MCF 10A (cell line): ENCODE measurements around the gene TIMD4. TPM values are rescaled to one million over a fixed set of nuclear protein-coding genes. Genes with fewer than 3 reads are reported as not detected.
A peak's percentile ranks its signal among the peaks of the same experiment; 100 is the strongest.
"Not testable (repeated sequence)": the region's sequence is repeated elsewhere in the genome, so short reads cannot be mapped to it uniquely, and the experiment has no call there.

Source experiments
- BruUV-seq: library from RNA; stranded (reverse); fragments of 400-500 nt; replicated peaks from 2 replicates; lab custom pipeline; 2021; lab: Mats Ljungman, UMichigan
- CTCF ChIA-PET: fragments of 300-600 bp; sonication (Branson Sonifier 250); formaldehyde crosslinking; extraction: SDS; loops from one replicate; lab custom pipeline; 2021; ENCODE audit warnings: antibody characterized with exemption, inconsistent platforms; lab: Yijun Ruan, JAX
- POLR2A ChIA-PET: fragments of 300-600, 350-650 bp; sonication (Branson Sonifier 250); formaldehyde crosslinking; extraction: SDS; loops from one replicate; lab custom pipeline; 2020; ENCODE audit warnings: antibody characterized with exemption, inconsistent platforms; lab: Yijun Ruan, JAX
- DNase-seq: peaks from one replicate; pipeline ENCODE4 v3.0.0-alpha.2; 2018; ENCODE audit not compliant: unreplicated experiment
- H3K27ac Mint-ChIP-seq: one replicate; pipeline ENCODE4 v1.8.0; 2022; ENCODE audit warnings: mild to moderate bottlenecking, low read depth, mixed read lengths; ENCODE audit not compliant: unreplicated experiment
- H3K27me3 Mint-ChIP-seq: one replicate; pipeline ENCODE4 v1.8.0; 2022; ENCODE audit warnings: mixed read lengths; ENCODE audit not compliant: insufficient read depth, unreplicated experiment
- H3K36me3 Mint-ChIP-seq: one replicate; pipeline ENCODE4 v1.8.0; 2022; ENCODE audit warnings: mild to moderate bottlenecking, moderate library complexity, mixed read lengths; ENCODE audit not compliant: insufficient read depth, unreplicated experiment
- H3K4me1 Mint-ChIP-seq: one replicate; pipeline ENCODE4 v1.8.0; 2022; ENCODE audit warnings: mixed read lengths; ENCODE audit not compliant: insufficient read depth, unreplicated experiment
- H3K4me3 Mint-ChIP-seq: one replicate; pipeline ENCODE4 v1.8.0; 2022; ENCODE audit warnings: mild to moderate bottlenecking, moderate library complexity, mixed read lengths; ENCODE audit not compliant: unreplicated experiment
- H3K9me3 Mint-ChIP-seq: one replicate; pipeline ENCODE4 v1.8.0; 2022; ENCODE audit warnings: mixed read lengths; ENCODE audit not compliant: unreplicated experiment
- intact Hi-C: fragments of 100-400 bp; cut with micrococcal nuclease; formaldehyde crosslinking; loops from 2 replicates; pipeline ENCODE4 v1.14.1; 2022
- total RNA-seq: library from RNA; stranded (reverse); gene quantifications from 2 replicates; pipeline ENCODE4 v1.2.3, GENCODE V29; 2022
- TF ChIP-seq, protein P1 (sequence below): fragments of 200-600 bp; IDR thresholded peaks from one replicate; pipeline ENCODE4 v1.8.0; 2022; ENCODE audit warnings: antibody characterized with exemption, mild to moderate bottlenecking; ENCODE audit not compliant: unreplicated experiment

Gene TIMD4
- total RNA-seq, 1 experiment from 2014 or later, result not detected

DNA sequence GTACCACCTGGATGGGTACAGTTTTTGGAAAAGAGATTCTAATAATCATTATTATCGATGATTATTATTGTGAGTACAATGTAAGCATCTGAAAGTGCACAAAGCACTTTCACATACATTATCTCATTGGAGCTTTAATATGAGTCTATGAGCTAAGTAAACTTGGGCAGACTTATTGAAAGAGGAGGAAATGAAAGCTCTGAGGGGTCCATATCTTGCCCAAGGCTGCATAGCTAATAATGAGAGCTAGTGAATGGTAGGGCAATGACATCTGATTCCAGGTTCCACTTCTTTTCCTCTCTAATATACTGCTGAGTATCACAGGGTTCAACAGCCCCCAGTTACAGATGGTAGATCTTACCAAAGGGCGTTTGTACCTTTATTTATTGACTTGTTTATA is 26.1 kb downstream of the TIMD4 start:
- intact Hi-C loops, result loop anchor here (10.0 kb wide), 1 partner anchor 992 kb away; no protein-coding TSS in a partner anchor
- Mint-ChIP-seq H3K9me3 (no peaks in the 10 kb centered on the region), H3K27me3 (peaks cover 22% of the 10 kb centered on the region), H3K4me3 (no peak overlapping the region), H3K4me1 (no peaks in the 10 kb centered on the region), H3K36me3 (no peaks in the 10 kb centered on the region), H3K27ac (no peak overlapping the region)
- BruUV-seq, result no TSS peak
- TF ChIP-seq, protein P1, sequence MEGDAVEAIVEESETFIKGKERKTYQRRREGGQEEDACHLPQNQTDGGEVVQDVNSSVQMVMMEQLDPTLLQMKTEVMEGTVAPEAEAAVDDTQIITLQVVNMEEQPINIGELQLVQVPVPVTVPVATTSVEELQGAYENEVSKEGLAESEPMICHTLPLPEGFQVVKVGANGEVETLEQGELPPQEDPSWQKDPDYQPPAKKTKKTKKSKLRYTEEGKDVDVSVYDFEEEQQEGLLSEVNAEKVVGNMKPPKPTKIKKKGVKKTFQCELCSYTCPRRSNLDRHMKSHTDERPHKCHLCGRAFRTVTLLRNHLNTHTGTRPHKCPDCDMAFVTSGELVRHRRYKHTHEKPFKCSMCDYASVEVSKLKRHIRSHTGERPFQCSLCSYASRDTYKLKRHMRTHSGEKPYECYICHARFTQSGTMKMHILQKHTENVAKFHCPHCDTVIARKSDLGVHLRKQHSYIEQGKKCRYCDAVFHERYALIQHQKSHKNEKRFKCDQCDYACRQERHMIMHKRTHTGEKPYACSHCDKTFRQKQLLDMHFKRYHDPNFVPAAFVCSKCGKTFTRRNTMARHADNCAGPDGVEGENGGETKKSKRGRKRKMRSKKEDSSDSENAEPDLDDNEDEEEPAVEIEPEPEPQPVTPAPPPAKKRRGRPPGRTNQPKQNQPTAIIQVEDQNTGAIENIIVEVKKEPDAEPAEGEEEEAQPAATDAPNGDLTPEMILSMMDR, result no peak
- ChIA-PET POLR2A (no interaction called here), CTCF (interaction anchor here (0.5 to 1.1 kb wide), 5 partner anchors 10 to 1236 kb away, joined by 3 to 4 read pairs (median 3); no protein-coding TSS in a partner anchor)
- no peak for DNase-seq

DNA sequence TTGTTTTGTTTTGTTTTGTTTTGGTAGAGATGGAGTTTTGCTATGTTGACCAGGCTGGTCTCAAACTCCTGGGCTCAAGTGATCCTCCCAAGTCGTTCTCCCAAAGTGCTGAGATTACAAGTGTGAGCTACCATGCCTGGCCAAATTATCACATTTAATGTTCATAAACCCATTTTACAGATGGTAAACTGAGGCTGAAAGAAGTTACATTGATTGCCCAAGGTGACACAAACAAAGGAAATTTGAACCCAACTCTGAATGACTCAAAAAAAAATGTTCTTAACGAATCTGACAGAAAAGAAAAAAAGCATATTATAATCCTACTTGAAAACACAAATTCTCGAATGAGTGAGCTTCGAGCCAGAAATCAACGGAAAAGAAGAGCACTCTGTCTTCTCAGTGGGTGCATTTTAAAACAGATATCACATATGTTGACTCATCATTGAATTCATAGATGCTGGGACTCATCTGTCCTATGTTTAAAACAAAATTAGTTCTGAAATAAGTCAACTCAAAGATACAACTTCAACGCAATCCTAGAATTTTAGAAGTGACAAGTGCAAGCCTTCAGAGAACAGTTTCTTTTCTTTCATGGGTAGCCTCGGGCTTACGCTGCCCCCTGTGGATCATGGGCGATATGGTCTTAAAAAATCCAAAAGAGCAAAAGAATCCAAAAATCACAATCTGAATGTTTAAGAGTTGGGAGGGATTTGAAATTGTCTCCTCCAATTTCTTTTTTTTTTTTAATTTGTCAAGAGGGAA is 28.4 kb downstream of the TIMD4 start:
- no TSS peak for BruUV-seq
- intact Hi-C loops, result loop anchor here (2.0 to 10.0 kb wide), 2 partner anchors 990 to 1318 kb away; no protein-coding TSS in a partner anchor
- ChIA-PET POLR2A (interaction anchor here (0.6 kb wide), 1 partner anchor 1849 kb away, joined by 3 read pairs; no protein-coding TSS in a partner anchor), CTCF (interaction anchor here (0.6 to 1.8 kb wide), 10 partner anchors 9 to 590 kb away, joined by 3 to 7 read pairs (median 4); no protein-coding TSS in a partner anchor)
- no peaks in the 10 kb centered on the region for H3K36me3 Mint-ChIP-seq
- TF ChIP-seq, protein P1, result peak; percentile 51
- no peaks in the 10 kb centered on the region for H3K4me1 Mint-ChIP-seq
- DNase-seq, result no peak
- no peaks in the 10 kb centered on the region for H3K9me3 Mint-ChIP-seq
- no peak overlapping the region for H3K27ac Mint-ChIP-seq
- no peak overlapping the region for H3K4me3 Mint-ChIP-seq
- H3K27me3 Mint-ChIP-seq, result peaks cover 18% of the 10 kb centered on the region

DNA sequence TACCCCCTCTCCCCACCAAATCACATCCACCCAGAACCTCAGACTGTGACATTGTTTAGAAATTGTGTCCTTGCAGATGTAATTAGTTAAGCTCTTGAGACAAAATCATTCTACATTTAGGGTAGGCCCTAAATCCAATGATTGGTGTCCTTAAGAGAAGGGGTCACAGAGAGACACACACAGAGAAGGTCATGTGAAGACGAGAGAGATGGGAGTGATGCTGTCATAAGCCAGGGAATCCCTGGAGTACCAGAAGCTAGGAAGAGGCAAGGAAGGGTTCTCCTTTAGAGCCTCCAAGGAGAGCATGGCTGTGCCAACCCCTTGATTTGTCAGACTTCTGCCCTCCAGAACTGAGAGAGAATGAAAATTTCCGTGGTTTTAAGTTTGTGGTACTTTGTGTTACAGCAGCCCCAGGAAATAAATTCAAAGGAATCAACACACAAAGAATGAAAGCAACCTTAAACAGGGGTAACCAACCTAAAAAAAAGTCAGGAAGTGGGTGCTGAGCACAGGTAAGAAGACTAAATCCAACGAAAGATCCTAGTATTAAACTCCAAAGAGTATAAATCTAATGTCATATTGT is 33.6 kb downstream of the TIMD4 start:
- intact Hi-C loops, result no loop called here
- H3K4me1 Mint-ChIP-seq, result no peaks in the 10 kb centered on the region
- BruUV-seq, result no TSS peak
- H3K9me3 Mint-ChIP-seq, result no peaks in the 10 kb centered on the region
- POLR2A ChIA-PET, result no interaction called here
- no peak overlapping the region for H3K4me3 Mint-ChIP-seq
- no peaks in the 10 kb centered on the region for H3K36me3 Mint-ChIP-seq
- CTCF ChIA-PET, result interaction anchor here (0.6 to 1.5 kb wide), 2 partner anchors 9 to 118 kb away, joined by 4 to 6 read pairs; no protein-coding TSS in a partner anchor
- no peak overlapping the region for H3K27ac Mint-ChIP-seq
- no peak for DNase-seq
- TF ChIP-seq, protein P1, result no peak
- H3K27me3 Mint-ChIP-seq, result no peaks in the 10 kb centered on the region

DNA sequence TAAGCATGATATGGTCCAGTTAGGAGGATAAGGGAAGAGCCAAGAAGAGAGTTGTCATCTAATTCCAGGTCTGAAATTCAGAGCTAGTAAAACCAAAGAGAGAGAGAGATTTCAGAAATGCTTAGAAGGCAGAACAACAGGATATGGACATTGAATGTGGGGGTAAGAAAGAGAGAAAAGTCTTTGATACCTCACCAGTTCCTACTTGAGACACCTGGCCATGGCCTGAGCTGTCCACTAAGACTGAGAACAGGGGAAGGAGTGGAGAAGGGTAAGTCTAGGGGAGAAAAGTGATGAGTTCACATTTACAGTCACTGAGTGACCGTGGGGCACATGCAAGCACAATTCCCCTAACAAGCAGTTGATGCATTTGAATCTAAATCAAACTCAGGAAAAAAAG is 35.5 kb downstream of the TIMD4 start:
- no peak overlapping the region for H3K27ac Mint-ChIP-seq
- intact Hi-C loops, result no loop called here
- no peaks in the 10 kb centered on the region for H3K4me1 Mint-ChIP-seq
- no peak overlapping the region for H3K4me3 Mint-ChIP-seq
- no peaks in the 10 kb centered on the region for H3K36me3 Mint-ChIP-seq
- TF ChIP-seq, protein P1, result no peak
- CTCF ChIA-PET, result interaction anchor here (0.7 kb wide), 1 partner anchor 1200 kb away, joined by 3 read pairs; no protein-coding TSS in a partner anchor
- no peaks in the 10 kb centered on the region for H3K9me3 Mint-ChIP-seq
- H3K27me3 Mint-ChIP-seq, result no peaks in the 10 kb centered on the region
- no TSS peak for BruUV-seq
- no peak for DNase-seq
- POLR2A ChIA-PET, result no interaction called here

DNA sequence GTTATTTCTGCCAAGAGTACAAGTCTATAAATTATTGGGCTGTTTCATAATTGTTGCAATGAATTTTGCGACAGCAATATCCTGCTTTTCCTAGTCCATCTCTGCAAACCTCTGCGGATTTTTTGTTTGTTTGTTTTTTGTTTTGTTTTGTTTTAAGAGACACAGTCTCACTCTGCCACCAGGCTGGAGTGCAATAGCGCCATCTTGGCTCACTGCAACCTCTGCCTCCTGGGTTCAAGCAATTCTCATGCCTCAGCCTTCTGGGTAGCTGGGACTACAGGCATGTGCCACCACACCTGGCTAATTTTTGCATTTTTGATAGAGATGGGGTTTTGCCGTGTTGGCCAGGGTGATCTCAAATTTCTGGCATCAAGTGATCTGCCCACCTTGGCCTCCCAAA is 37.3 kb downstream of the TIMD4 start:
- H3K9me3 Mint-ChIP-seq, BruUV-seq, POLR2A ChIA-PET, H3K4me1 Mint-ChIP-seq, H3K36me3 Mint-ChIP-seq, H3K27me3 Mint-ChIP-seq, DNase-seq, intact Hi-C loops, H3K27ac Mint-ChIP-seq, H3K4me3 Mint-ChIP-seq: not testable (repeated sequence)
- CTCF ChIA-PET, result interaction anchor here (1.4 kb wide), 1 partner anchor 8 kb away, joined by 4 read pairs; no protein-coding TSS in a partner anchor
